HL-60 (cell line): ENCODE measurements around the gene DHRS7C.
"Not testable (repeated sequence)": the region's sequence is repeated elsewhere in the genome, so short reads cannot be mapped to it uniquely, and the experiment has no call there.

Experiments used
- CTCF ChIP-seq: IDR thresholded peaks from one replicate; pipeline ENCODE4 v1.5.1; 2011; ENCODE audit warnings: low read length, control low read depth, inconsistent platforms; ENCODE audit not compliant: insufficient read depth
- POLR2AphosphoS5 ChIP-seq: IDR thresholded peaks from 2 replicates; pipeline ENCODE4 v1.6.1; 2012; ENCODE audit warnings: low read depth
- REST ChIP-seq: IDR thresholded peaks from 2 replicates; pipeline ENCODE4 v1.6.1; 2012; ENCODE audit warnings: low read depth; ENCODE audit not compliant: insufficient replicate concordance

- TF ChIP-seq CTCF, REST, POLR2AphosphoS5: not testable (repeated sequence)
These were observed 7.9 kb downstream of the DHRS7C start for GRCh38 chr17:9783465-9783864.
